ENCODE data around the gene RGL1.

DNA sequence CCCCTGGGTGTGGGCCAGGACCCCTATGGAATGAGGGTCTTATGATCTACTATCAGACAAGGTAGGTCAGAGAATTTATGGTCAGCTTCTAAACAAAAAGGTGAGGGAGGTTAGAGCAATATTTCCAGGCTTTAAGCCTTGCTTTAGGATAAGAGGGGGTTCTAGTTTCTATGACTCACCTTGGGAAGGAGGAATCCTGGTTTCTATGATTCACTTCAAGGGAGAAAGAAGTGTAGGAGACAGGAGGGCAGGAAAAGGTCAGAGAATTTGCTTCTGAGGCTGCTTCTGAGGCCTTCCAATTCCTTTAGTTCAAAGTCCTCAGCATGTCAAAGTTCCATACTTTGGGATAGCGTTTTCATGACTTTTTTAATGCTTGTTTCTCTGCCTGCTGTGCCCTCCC lies 35.2 kb downstream of the RGL1 start:
- TF ChIP-seq ZNF10 (tag by site-specific recombination; IDR thresholded peaks at IDR 0.05), result no peak
- TF ChIP-seq CTCF (tag by site-specific recombination; IDR thresholded peaks at IDR 0.05), result no peak
- no peak for TF ChIP-seq PBX3 (CRISPR knock-in tag; IDR thresholded peaks at IDR 0.05)
- TF ChIP-seq REST (tag by site-specific recombination; IDR thresholded peaks at IDR 0.05), result no peak
- no peak for TF ChIP-seq ZNF146 (tag by site-specific recombination; IDR thresholded peaks at IDR 0.05)
